ENCODE results near the gene PPHLN1.

Gene PPHLN1

DNA sequence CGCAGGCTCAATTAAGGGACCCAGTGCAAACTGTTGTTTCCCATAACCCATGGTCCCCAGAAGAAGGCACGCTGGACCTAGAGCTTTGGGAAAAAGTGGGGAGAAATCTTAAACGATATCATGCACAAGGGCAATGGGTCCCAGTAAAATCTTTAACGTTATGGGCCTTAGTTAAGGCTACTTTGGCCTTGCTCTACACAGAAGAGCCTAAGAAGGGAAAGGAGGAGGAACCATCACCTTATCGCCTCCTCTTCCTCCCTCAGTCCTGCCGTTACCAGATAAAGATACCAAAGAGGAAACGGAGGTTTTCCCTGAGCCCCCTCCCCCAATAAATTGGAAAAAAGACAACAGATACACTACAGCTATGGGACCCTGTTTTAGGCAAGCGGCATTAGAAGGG lies 116.9 kb downstream of the PPHLN1 start:
- DNase-seq (ENCODE audit: low read depth in 2 of 2): no peak

DNA sequence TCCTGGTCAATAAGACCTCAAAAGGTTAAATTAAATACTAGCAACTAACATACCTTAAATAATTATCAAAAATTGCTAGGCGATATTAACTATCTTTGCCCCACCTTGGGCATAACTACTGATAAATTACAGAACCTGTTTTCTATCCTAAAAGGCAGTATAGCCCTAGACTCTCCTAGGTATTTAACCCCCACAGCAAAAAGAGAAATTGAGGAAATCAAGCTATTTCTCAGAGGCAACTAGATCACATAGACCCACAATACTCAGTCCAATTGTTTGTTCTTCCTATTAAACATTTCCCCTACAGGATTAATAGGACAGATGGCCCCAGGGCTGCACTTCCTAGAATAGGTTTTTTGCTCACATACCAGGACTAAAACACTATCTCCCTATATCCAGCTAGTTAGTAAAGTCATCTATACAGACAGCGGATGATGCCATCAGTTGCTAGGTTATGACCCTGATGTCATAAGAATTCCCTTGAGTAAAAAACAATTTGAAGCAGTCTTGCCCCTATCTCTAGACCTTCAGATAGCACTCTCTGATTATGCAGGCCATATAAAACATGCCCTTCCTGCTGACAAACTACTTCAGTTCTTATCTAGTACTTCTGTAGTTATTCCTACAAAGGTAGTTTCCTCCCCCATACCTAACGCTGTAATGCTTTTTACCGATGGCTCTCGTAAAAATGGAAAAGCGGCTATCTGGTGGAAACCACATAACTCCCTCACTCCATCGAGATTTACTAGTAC lies 118.4 kb downstream of the PPHLN1 start:
- DNase-seq (ENCODE audit: low read depth in 2 of 2): no peak

GRCh38 chr12:42445891-42446290 lies 119.9 kb downstream of the PPHLN1 start:
- no peak for DNase-seq (ENCODE audit: low read depth in 2 of 2)

- no peak for DNase-seq (ENCODE audit: low read depth in 2 of 2)
Measured at GRCh38 chr12:42446761-42447160, 120.8 kb downstream of the PPHLN1 start.

DNA sequence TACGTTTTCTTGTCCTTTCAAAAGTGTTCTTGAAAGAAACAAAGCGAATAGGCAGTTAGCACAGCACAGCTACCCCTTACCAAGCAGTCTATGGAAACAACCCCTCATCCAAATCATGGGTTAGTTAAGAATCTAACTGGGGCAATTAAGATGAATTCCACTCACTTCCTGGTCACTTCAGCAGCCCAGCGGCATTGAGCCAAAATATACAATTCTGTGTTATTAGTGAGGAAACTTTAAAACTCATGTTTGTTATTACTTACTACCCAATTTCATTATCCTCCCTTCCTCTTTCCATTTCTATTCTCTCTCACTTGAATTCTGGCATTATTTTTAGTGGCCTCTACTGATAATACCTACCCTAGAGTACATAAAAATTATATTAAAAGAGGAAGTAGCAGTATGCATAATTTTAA lies 121.4 kb downstream of the PPHLN1 start:
- no peak for DNase-seq (ENCODE audit: low read depth in 2 of 2)

DNA sequence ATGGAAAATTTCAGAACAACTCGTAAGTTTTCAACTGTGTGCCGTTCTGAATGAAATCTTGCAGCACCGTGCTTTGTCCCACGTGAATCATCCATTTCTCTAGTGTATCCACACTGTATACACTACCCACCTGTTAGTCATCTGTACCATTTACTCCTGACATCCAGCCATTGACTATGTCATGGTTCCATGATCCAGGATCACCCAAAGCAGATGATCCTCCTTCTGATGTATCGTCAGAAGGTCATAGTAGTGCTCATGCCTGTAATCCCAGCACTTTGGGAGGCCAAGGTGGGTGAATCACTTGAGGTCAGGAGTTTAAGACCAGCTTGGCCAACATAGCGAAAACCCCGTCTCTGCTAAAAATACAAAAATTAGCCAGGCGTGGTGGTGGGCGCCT lies 122.9 kb downstream of the PPHLN1 start:
- DNase-seq (ENCODE audit: low read depth in 2 of 2): no peak

GRCh38 chr12:42450248-42450647 lies 124.3 kb downstream of the PPHLN1 start:
- no peak for DNase-seq (ENCODE audit: low read depth in 2 of 2)

- DNase-seq (ENCODE audit: low read depth in 2 of 2): no peak
Measured at GRCh38 chr12:42458575-42458974, 132.6 kb downstream of the PPHLN1 start.

- DNase-seq (ENCODE audit: low read depth in 2 of 2): no peak
Measured at GRCh38 chr12:42459336-42459847, 133.4 kb downstream of the PPHLN1 start.

GRCh38 chr12:42462486-42462885 lies 136.5 kb downstream of the PPHLN1 start:
- no peak for DNase-seq (ENCODE audit: low read depth in 2 of 2)

GRCh38 chr12:42463671-42464070 lies 137.7 kb downstream of the PPHLN1 start:
- DNase-seq (ENCODE audit: low read depth in 2 of 2): no peak

GRCh38 chr12:42468341-42468821 lies 142.4 kb downstream of the PPHLN1 start:
- no peak for DNase-seq (ENCODE audit: low read depth in 2 of 2)

GRCh38 chr12:42468921-42469320 lies 143.0 kb downstream of the PPHLN1 start:
- no peak for DNase-seq (ENCODE audit: low read depth in 2 of 2)

GRCh38 chr12:42469355-42470175 lies 143.6 kb downstream of the PPHLN1 start:
- DNase-seq (ENCODE audit: low read depth in 2 of 2): no peak

DNA sequence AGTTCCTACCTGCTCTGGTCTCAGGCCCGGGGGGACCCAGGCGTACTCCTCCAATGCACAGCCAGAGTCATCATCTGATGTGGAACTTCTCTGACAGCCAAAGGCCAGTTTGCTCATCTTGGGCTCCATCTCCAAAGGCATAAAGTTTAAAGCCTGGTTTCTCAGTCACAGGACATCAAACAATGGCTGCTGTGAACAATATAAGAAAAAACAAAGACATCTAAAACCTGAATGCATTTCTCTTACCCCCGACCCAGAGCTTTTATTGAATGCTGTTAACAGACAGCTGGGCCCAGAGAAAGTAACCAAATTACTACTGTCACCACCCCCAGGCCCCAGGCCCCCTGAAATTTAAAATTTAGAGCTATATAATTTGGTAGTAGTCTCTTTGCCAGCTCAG lies 146.4 kb downstream of the PPHLN1 start:
- DNase-seq (ENCODE audit: low read depth in 2 of 2): no peak

DNA sequence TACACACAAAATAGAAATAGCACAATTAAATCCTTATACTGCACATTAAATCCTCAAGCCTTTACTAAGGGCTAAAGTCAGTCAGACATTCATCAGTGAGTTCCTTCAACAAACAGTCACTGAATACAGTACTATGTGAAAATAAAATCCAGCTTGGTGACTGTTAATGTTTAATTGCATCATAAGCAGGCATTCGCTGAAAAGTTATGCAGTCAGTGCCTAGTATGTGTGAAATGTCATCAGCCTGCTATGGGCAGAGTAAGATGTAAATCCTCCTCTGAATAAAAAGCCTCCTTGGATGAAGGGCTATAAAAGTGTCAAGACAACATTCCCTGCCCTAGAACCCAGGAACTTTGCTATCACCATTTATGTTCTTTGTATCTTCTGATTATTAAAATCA lies 147.2 kb downstream of the PPHLN1 start:
- DNase-seq (ENCODE audit: low read depth in 2 of 2): no peak

DNA sequence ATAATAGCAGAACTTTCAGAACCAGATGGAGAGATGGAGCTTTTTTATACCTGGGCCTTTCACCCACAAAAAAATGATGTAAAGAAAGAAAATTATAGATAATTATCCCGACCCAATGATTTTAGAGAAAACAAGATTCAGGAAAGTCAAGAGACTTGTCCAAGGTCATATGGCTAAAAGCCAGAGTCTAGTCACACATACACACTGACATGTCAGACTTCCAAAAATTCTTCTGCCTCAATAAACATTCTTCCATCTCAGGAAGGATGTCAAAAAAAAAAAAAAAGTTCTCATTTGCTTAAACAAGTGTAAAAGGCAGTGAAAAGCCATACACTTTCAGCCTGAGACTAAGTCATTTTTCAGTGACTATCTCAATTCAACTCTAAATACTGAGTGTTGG lies 147.6 kb downstream of the PPHLN1 start:
- DNase-seq (ENCODE audit: low read depth in 2 of 2): no peak

GRCh38 chr12:42474391-42474790 lies 148.4 kb downstream of the PPHLN1 start:
- no peak for DNase-seq (ENCODE audit: low read depth in 2 of 2)

DNA sequence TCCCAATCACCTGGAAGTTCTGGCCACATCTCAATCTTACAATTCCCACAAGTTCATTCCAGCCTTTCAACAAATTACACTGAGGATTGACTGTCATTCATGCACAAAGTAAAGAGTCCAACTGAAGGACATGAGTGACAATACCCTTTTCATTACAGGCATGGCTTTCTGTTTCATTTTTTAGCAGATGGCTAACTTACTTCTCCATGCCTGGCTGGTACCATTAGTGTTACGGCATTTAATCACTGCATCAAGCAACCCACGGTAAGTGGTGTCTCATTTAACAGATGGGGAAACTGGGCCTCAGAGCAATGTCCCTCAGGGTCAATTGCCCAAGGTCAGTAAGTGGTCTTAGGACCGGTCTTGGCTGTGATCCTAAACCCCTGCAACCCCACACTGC lies 149.1 kb downstream of the PPHLN1 start:
- no peak for DNase-seq (ENCODE audit: low read depth in 2 of 2)

GRCh38 chr12:42477941-42478340 lies 152.0 kb downstream of the PPHLN1 start:
- no peak for DNase-seq (ENCODE audit: low read depth in 2 of 2)

DNA sequence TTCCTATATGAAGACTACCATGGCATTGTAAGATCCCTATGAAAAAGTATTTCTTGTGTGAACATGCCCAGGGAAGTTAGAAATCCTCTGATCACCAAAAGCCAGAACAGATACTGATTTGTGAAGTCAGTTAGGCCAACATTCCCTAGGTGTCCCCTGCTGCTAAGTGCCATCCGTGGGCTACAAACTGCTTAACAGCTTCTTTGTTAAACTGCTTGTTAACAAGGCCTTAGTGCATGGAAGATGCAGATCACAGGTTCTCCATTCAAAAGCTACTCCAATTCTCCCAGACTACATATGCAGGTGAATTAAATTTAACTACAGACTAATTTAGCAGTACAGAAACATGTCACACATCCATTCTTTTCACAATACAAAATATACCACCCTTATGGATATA lies 155.4 kb downstream of the PPHLN1 start:
- no peak for DNase-seq (ENCODE audit: low read depth in 2 of 2)

DNA sequence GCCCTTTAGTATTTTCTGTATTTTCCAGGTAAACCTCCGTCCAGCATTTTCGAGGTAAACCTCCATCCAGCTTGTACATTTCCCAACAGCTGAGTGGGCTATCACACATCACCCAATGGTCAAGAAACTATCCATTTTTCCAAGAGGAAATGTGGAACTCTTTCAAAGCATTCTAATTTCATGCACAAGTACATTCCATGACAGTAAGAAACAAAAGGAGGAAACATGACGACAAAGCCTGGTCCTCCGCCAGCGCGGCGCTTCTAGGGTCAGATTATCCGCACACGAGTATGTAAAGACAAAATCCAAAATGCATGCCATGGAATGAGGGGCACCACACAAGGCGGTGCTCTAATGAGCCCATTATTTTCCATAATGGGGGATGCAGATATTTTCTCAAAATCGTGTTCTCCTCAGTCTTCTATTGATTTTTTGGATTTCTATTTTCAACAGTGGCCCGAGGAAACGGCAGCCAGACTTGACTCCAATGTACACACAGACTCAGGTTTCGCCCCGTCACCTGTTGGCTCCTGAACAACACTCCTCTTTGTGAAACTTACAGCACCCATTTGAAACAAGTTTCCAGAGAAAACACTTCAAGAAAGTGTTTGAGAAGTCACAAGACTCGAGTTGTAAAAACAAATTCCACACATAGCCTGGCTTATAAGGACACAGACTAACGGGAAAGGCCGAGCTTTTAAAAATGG lies 156.2 kb downstream of the PPHLN1 start:
- DNase-seq (ENCODE audit: low read depth in 2 of 2): no peak

Data from stimulated activated CD4-positive, alpha-beta T cell treated with anti-CD3 and anti-CD28 coated beads, Interleukin-1b, Interleukin-23, amount 100 ng/mL, for 4 hours (primary cell).